Measurements from ENCODE around the gene SORCS2. TPM values are rescaled to one million over a fixed set of nuclear protein-coding genes. Genes with fewer than 3 reads are reported as not detected.

Gene SORCS2
- polyA plus RNA-seq, 1 of the 3 experiments (the other 2 are of a cell fraction) = 1.6 TPM

DNA sequence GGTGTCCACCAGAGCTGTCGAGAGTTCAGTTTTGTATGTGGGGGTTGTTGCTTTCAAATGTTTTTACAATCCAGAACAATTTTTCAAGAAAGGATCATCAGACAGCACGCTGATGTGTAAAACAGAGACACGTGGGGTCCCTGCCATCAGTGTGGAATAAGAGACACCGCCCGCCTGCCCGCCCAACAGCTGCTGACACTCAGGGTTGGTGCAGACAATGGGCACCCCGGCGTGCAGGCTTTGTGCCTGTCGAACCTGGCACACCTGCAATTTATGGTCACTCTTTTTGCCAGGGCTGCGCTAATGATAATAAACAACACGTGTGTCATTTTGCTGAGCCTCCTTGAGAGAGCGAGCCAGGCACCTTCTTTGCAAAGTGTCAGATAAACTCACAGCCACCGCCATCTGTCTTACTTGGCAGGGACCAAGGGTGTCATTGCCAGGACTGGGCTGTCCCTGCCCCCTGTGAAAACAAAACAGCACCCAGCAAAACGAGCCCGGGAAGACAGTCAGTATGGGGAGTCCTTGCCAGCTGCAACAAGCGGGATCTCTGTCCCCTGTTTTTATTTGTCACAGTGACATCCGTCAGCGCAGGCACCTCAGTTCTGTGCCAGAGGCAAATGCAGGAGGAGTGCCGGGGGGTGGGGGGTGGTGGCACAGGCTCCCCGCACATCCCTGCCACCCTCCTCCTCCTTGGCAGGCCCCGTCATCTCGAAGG is 173.3 kb downstream of the SORCS2 start:
- no peaks in the 10 kb centered on the region for H3K36me3 ChIP-seq (replicated peaks in 1 of 2; ENCODE audit: control insufficient read depth in 1 of 2, insufficient read depth in 2 of 2, low read length in 1 of 2)
- no peaks in the 10 kb centered on the region for H4K20me1 ChIP-seq (ENCODE audit: insufficient read depth)
- peaks cover 0 to 22% of the 10 kb centered on the region in 2 experiments; a peak in 1 of 4 replicates for H3K4me1 ChIP-seq (ENCODE audit: control insufficient read depth in 1 of 2, insufficient read depth in 2 of 2, low read depth in 1 of 2, low read length in 1 of 2)
- TF ChIP-seq, protein P1, sequence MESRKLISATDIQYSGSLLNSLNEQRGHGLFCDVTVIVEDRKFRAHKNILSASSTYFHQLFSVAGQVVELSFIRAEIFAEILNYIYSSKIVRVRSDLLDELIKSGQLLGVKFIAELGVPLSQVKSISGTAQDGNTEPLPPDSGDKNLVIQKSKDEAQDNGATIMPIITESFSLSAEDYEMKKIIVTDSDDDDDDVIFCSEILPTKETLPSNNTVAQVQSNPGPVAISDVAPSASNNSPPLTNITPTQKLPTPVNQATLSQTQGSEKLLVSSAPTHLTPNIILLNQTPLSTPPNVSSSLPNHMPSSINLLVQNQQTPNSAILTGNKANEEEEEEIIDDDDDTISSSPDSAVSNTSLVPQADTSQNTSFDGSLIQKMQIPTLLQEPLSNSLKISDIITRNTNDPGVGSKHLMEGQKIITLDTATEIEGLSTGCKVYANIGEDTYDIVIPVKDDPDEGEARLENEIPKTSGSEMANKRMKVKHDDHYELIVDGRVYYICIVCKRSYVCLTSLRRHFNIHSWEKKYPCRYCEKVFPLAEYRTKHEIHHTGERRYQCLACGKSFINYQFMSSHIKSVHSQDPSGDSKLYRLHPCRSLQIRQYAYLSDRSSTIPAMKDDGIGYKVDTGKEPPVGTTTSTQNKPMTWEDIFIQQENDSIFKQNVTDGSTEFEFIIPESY (IDR thresholded peaks at IDR 0.05; ENCODE audit: borderline replicate concordance, low read depth) = no peak
- peak; percentile 47; the same call in 1 of the 2 replicates for TF ChIP-seq MXI1 (IDR thresholded peaks at IDR 0.05; ENCODE audit: low read depth, low read length)
- no peak for TF ChIP-seq MEF2A (IDR thresholded peaks at IDR 0.05; ENCODE audit: borderline replicate concordance, low read depth)
- POLR2A ChIA-PET = no interaction called here
- no peaks in the 10 kb centered on the region for H3K79me2 ChIP-seq (ENCODE audit: insufficient read depth)
- H3K27ac ChIP-seq (ENCODE audit: low read depth in 2 of 2, low read length in 1 of 2) = no peak overlapping the region
- H3F3A ChIP-seq (replicated peaks; ENCODE audit: insufficient read depth) = no peaks in the 10 kb centered on the region
- H3K4me3 ChIP-seq (ENCODE audit: low read depth in 2 of 2, low read length in 1 of 2) = no peak overlapping the region
- WGBS (ENCODE audit: low lambda C conversion rate) = 32% methylated on average over 21 of the region's 22 CpGs
- CTCF ChIA-PET = interaction anchor here (1.1 to 1.6 kb wide), 3 partner anchors 29 to 353 kb away, joined by 3 to 4 read pairs (median 4); no protein-coding TSS in a partner anchor
- H3K9ac ChIP-seq = no peak overlapping the region
- peaks cover 14% of the 10 kb centered on the region; the same call in 1 of the 2 replicates for H3K27me3 ChIP-seq (ENCODE audit: insufficient read depth)
- no peaks in the 10 kb centered on the region for H3K9me2 ChIP-seq
- peak; percentile 62 for DNase-seq
- no peaks in the 10 kb centered on the region for H3K9me3 ChIP-seq
- H3K4me2 ChIP-seq = no peak overlapping the region
- H2AFZ ChIP-seq (ENCODE audit: low read depth) = no peak overlapping the region

DNA sequence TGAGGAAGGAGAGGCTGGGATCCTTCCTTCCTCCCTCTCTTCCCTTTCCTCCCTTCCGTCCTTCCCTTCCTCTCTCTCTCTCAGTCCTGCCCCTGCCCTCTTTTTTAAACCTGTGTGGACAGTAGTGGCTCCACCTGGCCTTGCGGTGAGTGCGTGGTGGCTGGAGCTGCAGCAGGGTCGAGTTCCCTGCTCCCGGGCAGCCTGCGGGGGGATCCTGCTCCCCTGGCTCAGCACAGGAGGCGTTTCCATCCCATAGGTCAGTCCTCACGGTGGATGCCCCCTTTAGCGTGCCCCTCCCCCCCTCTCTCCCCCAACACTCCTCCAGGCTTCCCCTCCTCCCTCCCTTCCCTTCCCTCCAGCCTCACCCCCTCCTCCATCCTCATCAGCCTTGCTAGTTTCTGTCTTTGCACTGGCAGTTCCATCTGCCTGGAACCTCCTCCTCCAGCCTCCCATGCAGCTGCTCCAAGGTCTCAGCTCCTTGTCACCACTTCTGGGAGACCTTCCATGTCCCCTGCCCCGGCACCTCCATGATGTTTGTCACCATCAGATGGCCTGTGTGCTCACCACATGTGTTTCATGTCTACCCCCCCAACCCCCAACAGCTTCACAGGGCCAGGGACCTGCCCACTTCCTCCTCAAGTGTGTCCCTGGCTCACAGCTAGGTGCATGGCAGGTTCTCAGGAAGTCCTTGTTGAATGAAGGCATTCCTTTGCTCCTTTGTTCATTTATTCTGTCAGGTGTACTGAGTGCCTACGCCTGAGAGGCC is 174.0 kb downstream of the SORCS2 start:
- H3K79me2 ChIP-seq (ENCODE audit: insufficient read depth) = no peaks in the 10 kb centered on the region
- DNase-seq = peak; percentile 53
- no peaks in the 10 kb centered on the region for H4K20me1 ChIP-seq (ENCODE audit: insufficient read depth)
- peaks cover 14% of the 10 kb centered on the region; the same call in 1 of the 2 replicates for H3K27me3 ChIP-seq (ENCODE audit: insufficient read depth)
- H3K36me3 ChIP-seq (replicated peaks in 1 of 2; ENCODE audit: control insufficient read depth in 1 of 2, insufficient read depth in 2 of 2, low read length in 1 of 2) = no peaks in the 10 kb centered on the region
- H3K4me1 ChIP-seq (ENCODE audit: control insufficient read depth in 1 of 2, insufficient read depth in 2 of 2, low read depth in 1 of 2, low read length in 1 of 2) = peaks cover 5 to 22% of the 10 kb centered on the region in 2 experiments; a peak in 1 of 4 replicates
- H3K27ac ChIP-seq (ENCODE audit: low read depth in 2 of 2, low read length in 1 of 2) = no peak overlapping the region
- WGBS (ENCODE audit: low lambda C conversion rate) = 35% methylated on average over 9 of the region's 11 CpGs
- no peaks in the 10 kb centered on the region for H3K9me2 ChIP-seq
- no peak overlapping the region for H3K4me2 ChIP-seq
- no peak overlapping the region for H3K9ac ChIP-seq
- H2AFZ ChIP-seq (ENCODE audit: low read depth) = no peak overlapping the region
- CTCF ChIA-PET = interaction anchor here (0.6 to 0.9 kb wide), 2 partner anchors 31 to 293 kb away, joined by 3 to 5 read pairs; no protein-coding TSS in a partner anchor
- no peaks in the 10 kb centered on the region for H3K9me3 ChIP-seq
- H3K4me3 ChIP-seq (ENCODE audit: low read depth in 2 of 2, low read length in 1 of 2) = no peak overlapping the region
- POLR2A ChIA-PET = interaction anchor here (0.6 kb wide), 1 partner anchor 140 kb away, joined by 3 read pairs; no protein-coding TSS in a partner anchor
- H3F3A ChIP-seq (replicated peaks; ENCODE audit: insufficient read depth) = no peaks in the 10 kb centered on the region
- TF ChIP-seq NFIC (IDR thresholded peaks at IDR 0.05; ENCODE audit: borderline replicate concordance) (no peak), RFX5 (IDR thresholded peaks at IDR 0.05; ENCODE audit: low read length) (no peak), FOXM1 (IDR thresholded peaks at IDR 0.05; ENCODE audit: low read depth) (no peak), EZH2phosphoT487 (IDR thresholded peaks at IDR 0.05; ENCODE audit: borderline replicate concordance, low read depth) (no peak), TCF12 (IDR thresholded peaks at IDR 0.05) (no peak), FOXJ3 (CRISPR knock-in tag; IDR thresholded peaks at IDR 0.05) (no peak), MEF2A (IDR thresholded peaks at IDR 0.05; ENCODE audit: borderline replicate concordance, low read depth) (no peak), RAD21 (IDR thresholded peaks at IDR 0.05; ENCODE audit: low read length) (no peak), ELF1 (IDR thresholded peaks at IDR 0.05) (no peak), SIN3A (IDR thresholded peaks at IDR 0.05; ENCODE audit: borderline replicate concordance, low read depth, low read length) (no peak), RCOR1 (IDR thresholded peaks at IDR 0.05; ENCODE audit: low read length) (no peak), EP300 (IDR thresholded peaks at IDR 0.05; ENCODE audit: borderline replicate concordance in 1 of 2, low read depth in 1 of 2, low read length in 1 of 2) (no peak)
- TF ChIP-seq, protein P2, sequence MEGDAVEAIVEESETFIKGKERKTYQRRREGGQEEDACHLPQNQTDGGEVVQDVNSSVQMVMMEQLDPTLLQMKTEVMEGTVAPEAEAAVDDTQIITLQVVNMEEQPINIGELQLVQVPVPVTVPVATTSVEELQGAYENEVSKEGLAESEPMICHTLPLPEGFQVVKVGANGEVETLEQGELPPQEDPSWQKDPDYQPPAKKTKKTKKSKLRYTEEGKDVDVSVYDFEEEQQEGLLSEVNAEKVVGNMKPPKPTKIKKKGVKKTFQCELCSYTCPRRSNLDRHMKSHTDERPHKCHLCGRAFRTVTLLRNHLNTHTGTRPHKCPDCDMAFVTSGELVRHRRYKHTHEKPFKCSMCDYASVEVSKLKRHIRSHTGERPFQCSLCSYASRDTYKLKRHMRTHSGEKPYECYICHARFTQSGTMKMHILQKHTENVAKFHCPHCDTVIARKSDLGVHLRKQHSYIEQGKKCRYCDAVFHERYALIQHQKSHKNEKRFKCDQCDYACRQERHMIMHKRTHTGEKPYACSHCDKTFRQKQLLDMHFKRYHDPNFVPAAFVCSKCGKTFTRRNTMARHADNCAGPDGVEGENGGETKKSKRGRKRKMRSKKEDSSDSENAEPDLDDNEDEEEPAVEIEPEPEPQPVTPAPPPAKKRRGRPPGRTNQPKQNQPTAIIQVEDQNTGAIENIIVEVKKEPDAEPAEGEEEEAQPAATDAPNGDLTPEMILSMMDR (IDR thresholded peaks at IDR 0.05) = no peak
- TF ChIP-seq, protein P3, sequence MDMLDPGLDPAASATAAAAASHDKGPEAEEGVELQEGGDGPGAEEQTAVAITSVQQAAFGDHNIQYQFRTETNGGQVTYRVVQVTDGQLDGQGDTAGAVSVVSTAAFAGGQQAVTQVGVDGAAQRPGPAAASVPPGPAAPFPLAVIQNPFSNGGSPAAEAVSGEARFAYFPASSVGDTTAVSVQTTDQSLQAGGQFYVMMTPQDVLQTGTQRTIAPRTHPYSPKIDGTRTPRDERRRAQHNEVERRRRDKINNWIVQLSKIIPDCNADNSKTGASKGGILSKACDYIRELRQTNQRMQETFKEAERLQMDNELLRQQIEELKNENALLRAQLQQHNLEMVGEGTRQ (IDR thresholded peaks at IDR 0.05; ENCODE audit: borderline replicate concordance, low read depth, low read length) = no peak

Measured in SK-N-SH (cell line).